ENCODE data around the gene BTK.
A peak's percentile ranks its signal among the peaks of the same experiment; 100 is the strongest.

- TF ChIP-seq CTCF (conservative IDR thresholded peaks at IDR 0.05; ENCODE audit: low read length) (peak; percentile 70), EZH2phosphoT487 (IDR thresholded peaks at IDR 0.05; ENCODE audit: borderline replicate concordance, low read depth, low read length) (no peak)
These were observed 28.7 kb downstream of the BTK start for GRCh38 chrX:101357166-101357795.
